ENCODE results near the gene TTC4. TPM values are rescaled to one million over a fixed set of nuclear protein-coding genes. Genes with fewer than 3 reads are reported as not detected.
"Not testable (repeated sequence)": the region's sequence is repeated elsewhere in the genome, so short reads cannot be mapped to it uniquely, and the experiment has no call there.

TTC4 gene
- total RNA-seq, 1 donor from 2014 or later = 16.7 TPM

DNA sequence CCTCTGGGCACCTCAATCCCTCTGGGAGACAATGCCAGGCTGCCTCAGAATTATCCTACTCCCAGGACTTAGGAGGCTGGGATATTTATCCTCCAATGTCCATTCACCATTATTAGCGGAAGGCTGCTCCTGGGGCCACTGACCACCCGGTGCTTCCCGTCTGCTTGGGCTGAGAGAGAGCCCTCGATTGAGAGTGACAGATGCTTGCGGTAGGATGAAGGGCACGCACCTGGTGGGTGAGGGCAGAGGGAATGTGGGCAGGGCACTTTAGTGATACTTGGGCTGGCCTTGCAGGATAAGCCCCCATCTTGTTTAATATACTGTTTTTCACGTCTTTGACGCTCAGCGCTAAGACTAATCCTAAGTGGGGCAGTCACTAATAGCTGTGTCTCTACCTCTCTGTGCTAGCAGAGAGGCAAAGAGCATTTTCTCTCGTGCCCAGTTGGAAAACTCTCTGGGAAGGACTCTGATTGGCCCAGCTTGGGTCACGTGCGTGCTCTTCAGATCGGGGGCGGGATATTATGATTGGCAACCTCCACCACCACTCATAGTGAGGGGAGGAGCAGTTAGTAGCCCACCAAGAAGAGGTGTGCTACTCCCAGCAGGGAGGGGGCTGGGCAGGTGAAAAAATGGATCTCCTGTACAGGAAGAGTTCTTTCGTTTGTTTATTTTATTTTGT lies 59.3 kb downstream of the TTC4 start:
- intact Hi-C loops (cut with DNase I) = no loop called here
- DNase-seq (ENCODE audit: low spot score) = no peak

DNA sequence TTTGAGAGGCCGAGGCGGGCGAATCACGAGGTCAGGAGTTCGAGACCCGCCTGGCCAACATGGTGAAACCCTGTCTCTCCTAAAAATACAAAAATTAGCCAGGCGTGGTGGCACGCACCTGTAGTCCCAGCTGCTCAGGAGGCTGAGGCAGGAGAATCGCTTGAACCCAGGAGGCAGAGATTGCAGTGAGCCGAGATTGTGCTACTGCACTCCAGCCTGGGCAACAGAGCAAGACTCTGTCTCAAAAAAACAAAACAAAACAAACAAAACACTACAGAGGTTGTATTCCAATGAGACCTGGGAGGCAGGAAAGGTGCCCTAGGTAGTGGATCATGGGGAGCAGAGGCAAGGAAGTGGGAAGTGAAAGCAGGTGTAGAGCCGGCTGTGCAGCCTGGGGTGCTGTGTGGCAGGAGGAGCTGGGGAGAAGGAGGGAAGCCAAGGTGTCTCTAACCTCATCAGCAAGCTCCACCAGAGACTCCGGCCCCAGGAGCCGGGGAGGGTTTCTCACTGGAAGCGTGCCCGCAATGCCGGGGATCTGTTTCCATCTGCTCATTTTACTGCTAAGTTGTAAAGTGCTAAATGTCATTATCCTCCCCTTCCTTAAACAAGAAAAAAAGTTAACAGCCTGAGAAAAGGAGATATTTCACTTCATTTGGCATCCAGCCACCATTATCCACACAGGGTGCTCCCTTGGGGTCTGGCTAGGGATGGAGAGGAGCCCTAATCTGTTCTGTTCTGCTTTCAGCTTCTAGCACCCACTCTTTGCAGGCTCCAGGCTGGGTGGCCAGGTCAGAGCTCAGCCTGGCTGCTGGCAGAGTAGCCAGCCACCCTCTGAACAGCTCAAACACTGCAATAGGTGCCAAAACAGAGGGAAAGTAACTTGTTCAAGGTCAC lies 60.4 kb downstream of the TTC4 start:
- intact Hi-C loops (cut with DNase I) = not testable (repeated sequence)

GRCh38 chr1:54777011-54777410 lies 61.4 kb downstream of the TTC4 start:
- intact Hi-C loops (cut with DNase I) = no loop called here
- no peak for DNase-seq (ENCODE audit: low spot score)

More for the DNA sequence above, 60.4 kb downstream of the TTC4 start:
- DNase-seq (ENCODE audit: low spot score) = not testable (repeated sequence)

DNA sequence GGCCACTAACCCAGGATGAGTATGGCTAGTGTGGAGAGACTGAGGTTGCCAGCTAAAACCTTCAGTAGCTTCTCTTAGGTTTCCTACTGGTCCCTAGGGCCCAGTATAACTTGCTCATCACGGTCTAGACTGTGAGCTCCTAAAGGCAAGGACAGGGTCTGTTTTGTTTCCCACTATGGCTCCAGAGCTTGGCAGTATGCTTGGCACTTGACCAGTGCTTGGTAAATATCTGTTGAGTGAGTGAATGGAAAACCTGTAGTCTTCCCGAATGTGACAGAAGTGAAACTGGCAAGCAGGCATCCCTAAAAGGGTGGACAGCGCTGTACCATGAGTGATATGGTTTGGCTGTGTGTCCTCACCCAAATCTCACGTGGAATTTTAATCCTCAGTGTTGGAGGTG lies 61.8 kb downstream of the TTC4 start:
- intact Hi-C loops (cut with DNase I) = no loop called here
- DNase-seq (ENCODE audit: low spot score) = no peak

- DNase-seq (ENCODE audit: low spot score) = no peak
- intact Hi-C loops (cut with DNase I) = no loop called here
Measured at GRCh38 chr1:54781023-54781723, 65.5 kb downstream of the TTC4 start.

- no peak for DNase-seq (ENCODE audit: low spot score)
- intact Hi-C loops (cut with DNase I) = no loop called here
Measured at GRCh38 chr1:54782156-54782555, 66.5 kb downstream of the TTC4 start.

DNA sequence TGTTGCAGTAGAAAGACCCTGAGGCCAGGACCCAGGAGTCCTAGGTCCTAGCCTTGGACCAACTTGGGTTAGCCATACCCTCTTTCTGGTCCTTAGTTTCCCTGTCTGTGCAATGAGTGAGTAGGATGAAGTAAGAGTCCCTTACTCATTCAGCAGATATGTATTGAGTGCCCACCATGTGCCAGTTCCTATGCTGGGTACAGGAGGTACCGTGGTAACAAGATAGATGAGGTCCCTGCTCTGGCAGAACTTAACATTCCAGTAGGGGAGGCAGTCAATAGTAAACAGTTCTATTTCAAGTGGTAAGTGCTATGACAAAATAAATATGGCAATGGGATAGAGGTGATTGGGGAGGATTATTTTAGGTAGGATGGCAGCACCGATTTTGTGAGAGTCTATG lies 66.9 kb downstream of the TTC4 start:
- no peak for DNase-seq (ENCODE audit: low spot score)
- intact Hi-C loops (cut with DNase I) = no loop called here

DNA sequence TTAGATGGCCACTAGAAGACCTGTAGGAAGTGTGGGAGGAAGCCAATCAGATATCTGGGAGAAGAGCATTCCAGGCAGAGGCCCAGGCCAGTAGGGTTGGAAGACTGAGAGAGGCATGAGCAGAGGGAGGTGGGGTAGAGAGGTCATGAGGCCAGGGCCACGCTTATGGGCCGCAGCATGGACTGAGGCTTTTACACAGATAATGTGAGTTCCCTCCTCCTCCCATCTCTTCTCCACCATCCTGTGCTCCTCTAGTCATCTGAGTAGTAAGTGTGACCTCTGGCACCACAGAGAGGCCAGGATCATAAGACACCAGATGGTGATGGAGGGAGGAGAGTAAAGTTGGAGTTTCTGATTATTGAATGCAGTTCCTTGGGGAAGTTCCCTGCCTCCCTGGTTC lies 68.4 kb downstream of the TTC4 start:
- no peak for DNase-seq (ENCODE audit: low spot score)
- intact Hi-C loops (cut with DNase I) = no loop called here

GRCh38 chr1:54786778-54787177 lies 71.1 kb downstream of the TTC4 start:
- DNase-seq (ENCODE audit: low spot score) = no peak
- intact Hi-C loops (cut with DNase I) = no loop called here

DNA sequence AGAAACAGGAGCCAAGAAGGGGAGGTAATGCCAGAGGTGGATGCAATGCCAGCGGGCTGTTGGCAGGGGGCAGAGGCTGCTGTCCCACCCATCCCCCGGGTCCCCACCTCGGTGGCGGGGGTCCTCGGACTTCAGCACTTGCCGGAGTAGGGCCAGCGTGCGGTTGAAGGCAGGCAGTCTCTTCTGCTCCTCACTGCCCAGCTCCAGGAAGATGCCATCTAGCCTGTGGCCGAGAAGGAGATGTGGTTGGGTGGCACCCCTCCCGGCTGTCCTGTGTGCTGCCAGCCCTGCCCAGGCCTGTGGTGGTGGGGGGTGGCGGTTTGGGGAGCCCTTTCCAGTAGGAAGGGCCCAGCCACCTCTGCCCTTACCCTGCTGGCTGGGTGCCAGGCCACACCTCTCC lies 71.9 kb downstream of the TTC4 start:
- DNase-seq (ENCODE audit: low spot score) = no peak
- intact Hi-C loops (cut with DNase I) = no loop called here

- intact Hi-C loops (cut with DNase I) = no loop called here
- no peak for DNase-seq (ENCODE audit: low spot score)
Measured at GRCh38 chr1:54788459-54788858, 72.8 kb downstream of the TTC4 start.

- DNase-seq (ENCODE audit: low spot score) = no peak
- intact Hi-C loops (cut with DNase I) = no loop called here
Measured at GRCh38 chr1:54791880-54792522, 76.3 kb downstream of the TTC4 start.

Other genes with a start within 250 kb of the TTC4 start
- 44.1 TPM for gene ACOT11, start 167.6 kb upstream of the TTC4 start, total RNA-seq
- 0.22 TPM for gene FAM151A, start 92.3 kb upstream of the TTC4 start, total RNA-seq
- gene MROH7, start 74.1 kb upstream of the TTC4 start, total RNA-seq = 14.3 TPM
- 3.8 TPM for gene PARS2, start 48.7 kb downstream of the TTC4 start, total RNA-seq
- gene TTC22, start 85.5 kb downstream of the TTC4 start, total RNA-seq = 0.08 TPM
- gene DHCR24, start 171.3 kb downstream of the TTC4 start, total RNA-seq = 40.3 TPM